AML-193 (cell line): ENCODE results near the gene HIPK3.

Source experiments
- DNase-seq, 2 experiments: peaks; one replicate each; lab custom pipeline; 2025; lab: John Stamatoyannopoulos, UW

Gene HIPK3

DNA sequence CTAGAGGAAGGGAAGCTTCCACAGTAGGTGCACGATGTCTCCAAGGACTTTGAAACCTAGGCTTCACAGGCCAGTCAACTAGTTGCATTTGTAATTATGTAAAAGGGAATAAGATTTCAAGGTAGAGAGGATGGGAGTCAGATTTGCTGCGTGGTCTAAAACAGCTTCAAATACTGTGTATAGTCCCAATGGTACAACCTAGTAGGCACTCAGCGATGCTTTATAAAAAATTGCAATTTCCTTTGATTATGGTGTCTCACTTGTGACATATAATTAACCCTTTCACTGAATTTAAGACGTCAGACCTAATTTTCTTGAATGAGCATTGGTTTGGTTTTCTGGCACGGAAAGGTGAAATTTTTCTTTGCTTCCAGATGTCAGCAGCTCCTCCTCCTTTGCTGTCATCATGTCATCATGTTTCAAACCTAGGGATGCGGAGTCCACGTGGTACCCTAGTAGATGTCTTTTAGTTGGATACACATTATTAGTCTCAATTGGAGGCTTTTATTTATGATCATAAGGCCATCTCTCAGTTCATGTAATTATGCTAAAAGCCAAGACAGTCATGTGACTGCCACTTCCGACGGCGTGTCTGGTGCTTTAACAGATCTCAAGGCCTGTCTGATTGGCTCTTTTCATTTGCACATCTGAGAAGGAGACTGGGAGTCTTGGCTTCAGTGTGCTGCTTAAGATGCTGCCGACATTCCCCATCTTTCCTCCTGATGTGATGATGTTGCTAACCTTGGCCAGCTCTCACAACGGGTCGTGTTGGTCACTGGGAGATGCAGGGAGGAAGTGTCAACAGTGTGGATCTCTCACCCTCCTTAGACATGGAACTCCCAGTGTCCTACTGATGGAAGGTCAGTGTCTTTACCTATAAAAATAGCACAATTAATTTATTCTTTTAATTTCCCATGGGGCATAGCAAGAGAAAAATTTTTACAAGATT, 134.0 kb downstream of the HIPK3 start:
- DNase-seq = no peak

DNA sequence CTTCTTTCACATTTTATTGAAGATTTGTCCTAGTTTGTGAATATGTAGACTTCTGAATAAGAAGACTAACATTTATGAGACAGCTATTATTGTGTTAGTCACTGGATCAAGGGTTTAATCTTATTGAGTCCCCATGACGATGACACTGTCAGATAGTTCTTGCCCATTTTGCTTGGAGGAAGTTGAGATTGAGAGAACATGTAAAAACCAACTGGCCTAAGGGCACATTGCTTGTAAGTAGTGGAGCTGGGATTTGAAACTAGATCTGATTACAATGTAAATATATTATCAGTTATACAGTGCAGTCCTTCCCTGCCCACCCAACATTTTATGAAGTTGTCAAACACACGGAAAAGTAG, 134.7 kb downstream of the HIPK3 start:
- no peak for DNase-seq

DNA sequence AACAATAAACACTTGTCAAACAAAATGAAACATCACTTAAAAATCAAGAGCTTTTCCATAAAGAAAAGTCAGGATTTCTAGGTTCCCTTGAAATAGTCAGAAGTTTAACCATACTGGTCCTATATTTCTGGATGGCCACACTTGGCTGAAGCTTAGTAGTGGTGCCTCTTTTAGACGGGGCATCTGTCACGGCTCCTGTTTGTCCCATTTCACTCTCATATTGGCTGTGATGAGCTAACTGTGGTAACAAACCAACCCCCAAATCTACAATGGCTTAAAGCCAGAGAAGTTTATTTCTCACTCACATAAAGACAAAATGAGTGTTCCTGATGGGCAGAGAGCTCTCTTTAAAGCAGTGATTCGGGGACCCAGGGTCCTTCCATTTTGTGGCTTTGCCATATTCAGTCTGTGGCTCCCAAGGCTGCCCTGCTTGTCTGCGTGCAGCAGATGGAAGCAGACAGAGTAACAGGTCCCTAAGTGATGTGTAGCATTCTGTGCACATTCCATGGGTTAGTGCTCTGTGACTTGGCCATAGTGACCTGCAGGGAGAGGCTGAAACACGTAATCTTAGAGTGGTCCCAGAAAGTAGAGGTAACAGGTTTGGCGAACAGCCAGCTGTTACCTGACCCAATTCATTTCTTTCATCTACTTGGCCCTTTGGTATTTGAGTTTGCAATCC, 137.4 kb downstream of the HIPK3 start:
- no peak for DNase-seq

DNA sequence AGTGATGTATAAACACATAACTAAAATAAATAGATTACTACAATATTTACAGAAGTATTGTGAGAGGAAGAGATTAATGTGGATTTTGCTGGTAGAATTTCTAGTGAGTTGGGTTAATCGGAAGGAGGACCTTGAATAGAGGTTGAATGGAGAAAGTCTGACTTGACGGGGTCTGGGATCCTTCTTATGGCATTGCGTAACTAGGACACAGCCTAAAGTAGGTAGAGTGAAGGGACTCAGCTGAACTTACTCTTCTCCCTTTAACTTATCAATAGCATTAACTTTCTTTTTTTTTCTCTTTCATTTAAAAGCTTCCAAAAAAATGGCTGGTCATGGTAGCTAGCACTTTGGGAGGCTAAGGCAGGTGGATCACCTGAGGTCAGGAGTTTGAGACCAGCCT, 139.2 kb downstream of the HIPK3 start:
- no peak for DNase-seq

DNA sequence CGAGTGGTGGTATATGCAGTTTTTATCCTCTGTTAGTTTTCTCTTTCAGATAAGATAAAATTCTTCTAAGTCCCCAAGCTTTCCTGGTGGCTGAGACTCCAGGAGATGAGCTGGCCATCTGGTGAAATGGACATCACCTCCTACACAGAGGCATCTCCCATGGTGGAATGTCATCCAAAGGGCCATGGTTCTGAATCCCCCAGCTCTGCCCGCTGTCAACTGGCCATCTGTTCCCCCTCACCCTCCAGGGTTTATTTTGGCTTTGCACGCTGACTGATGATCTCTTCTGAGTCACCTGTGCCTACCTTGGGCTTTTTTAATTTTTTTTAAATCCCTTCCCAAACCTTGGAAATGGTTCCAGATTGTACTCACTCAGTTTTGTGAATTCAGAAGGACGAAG, 142.2 kb downstream of the HIPK3 start:
- no peak for DNase-seq

DNA sequence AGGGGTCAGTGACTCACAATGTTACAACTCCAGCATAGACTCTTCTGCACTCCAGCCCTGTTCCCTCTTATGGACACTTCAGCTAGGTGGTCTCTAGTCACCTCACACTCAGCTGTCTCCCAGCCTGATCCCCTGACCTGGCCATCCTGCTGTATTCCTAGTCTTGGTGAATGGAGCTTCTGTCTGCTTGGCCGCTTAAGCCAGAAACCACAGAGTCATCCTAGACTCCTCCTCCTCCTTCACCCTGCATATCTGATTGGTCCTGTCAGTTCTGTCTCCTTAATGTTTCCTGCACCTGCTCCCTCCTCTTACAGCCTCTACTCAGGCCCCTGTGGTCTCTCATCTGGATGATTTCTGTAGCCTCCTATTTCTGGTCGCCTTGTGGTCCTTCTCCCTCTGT, 144.9 kb downstream of the HIPK3 start:
- no peak for DNase-seq

DNA sequence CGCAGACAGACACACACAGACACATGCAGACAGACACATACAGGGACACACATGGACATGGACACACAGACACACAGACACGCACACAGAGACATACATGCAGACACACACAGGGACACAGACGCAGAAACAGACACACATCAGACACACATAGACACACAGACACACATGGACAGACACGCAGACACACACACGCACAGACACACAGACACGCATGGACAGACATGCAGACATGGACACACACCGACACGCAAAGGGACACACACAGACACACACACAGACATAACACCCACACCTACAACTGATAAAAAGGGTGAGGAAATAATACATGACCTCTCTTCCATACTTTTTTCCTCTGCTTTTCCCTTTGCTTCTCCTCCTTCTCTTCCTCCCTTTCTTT, 146.2 kb downstream of the HIPK3 start:
- DNase-seq = no peak

DNA sequence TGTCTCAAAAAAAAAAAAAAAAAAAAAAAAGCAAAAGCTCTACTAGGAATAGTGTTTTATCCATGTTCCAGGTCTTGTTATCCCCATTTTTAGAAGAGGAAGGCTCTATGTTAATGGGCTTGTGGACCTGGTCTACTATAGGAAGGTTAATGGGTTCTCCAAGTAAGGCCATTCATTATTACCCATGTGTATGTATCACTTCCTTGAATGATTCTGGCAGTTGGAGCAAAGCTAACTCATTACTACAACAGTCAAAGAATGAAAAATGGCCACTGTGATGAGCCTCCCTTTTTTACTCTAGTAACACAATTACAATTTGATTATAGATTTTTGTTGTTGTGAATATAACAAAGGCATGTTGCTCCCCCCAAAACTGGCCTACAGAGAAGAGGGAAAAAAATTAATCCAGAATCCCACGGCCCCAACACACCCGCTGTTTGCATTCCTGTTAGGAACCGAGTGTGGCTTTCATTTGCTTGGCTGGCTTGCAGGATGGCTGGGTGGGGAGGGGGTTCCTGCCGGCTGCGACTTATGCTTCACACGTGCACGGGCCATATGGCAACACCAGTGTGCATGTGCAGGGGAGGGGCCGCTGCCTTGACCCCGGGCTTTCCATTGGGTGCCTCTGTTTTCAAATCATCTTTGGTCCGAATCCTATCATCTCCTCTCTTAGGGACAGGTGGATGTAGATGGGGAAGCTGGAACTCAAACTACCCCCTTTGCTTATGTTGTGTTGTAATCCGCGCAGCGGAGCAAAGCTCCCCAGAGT, 148.8 kb downstream of the HIPK3 start:
- no peak for DNase-seq
